SH-SY5Y (cell line): Measurements from ENCODE around the gene ITPK1.

Experiments used
- GATA2 ChIP-seq: IDR thresholded peaks from 2 replicates; pipeline ENCODE4 v1.6.1; 2011; ENCODE audit warnings: mild to moderate bottlenecking, low read depth, low read length
- GATA3 ChIP-seq: IDR thresholded peaks from 2 replicates; pipeline ENCODE4 v1.6.1; 2011; ENCODE audit warnings: low read depth, mild to moderate bottlenecking, low read length, moderate library complexity

DNA sequence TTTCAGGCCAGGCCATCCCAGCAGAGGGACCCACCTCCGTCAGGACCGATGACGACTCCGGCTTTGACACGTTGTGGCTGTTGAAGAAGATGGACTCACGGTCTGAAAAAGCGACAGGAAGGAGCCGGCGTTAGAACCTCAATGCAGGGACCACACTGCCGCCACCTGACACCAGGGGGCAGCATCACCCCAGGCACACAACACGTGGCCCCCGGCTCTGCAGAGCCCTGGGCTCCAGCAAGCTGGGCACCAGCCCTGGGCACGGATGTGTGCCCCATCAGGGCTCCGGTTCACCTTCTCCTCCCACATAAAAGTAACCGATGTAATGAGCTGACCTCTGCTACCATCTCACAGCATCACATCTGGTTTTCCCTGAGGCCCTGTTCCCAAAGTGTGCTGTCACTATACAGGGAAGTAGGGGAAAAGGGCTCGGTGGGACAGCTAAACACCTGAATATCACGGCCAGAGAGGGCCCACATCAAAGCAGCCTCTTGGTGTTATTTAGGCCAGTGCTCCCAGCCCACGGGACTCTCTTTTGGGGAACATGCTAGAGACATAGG is 163.7 kb downstream of the ITPK1 start:
- TF ChIP-seq GATA2 = no peak
- no peak for TF ChIP-seq GATA3
